Common myeloid progenitor, CD34-positive (primary cell): ENCODE measurements around the gene TIMM8B.

Source experiments
- CTCF ChIA-PET: fragments of 350-600 bp; sonication (Branson Sonifier 250); formaldehyde crosslinking; loops from one replicate; lab custom pipeline; 2021; ENCODE audit warnings: antibody characterized with exemption; lab: Charles Lee
- POLR2A ChIA-PET: fragments of 350-600 bp; sonication (Branson Sonifier 250); formaldehyde crosslinking; loops from one replicate; lab custom pipeline; 2021; ENCODE audit warnings: antibody characterized with exemption; lab: Charles Lee
- DNase-seq, 3 donors: peaks; one replicate each; pipeline versions ENCODE4 v3.0.0 to v3.0.0-alpha.2; 2013
- H3K27ac ChIP-seq, 2 experiments: 1 replicate in 1 of 2; 2 replicates in 1 of 2; pipeline ENCODE4 v1.7.0; 2013; ENCODE audit warnings: inconsistent platforms in 2 of 2, low read length in 2 of 2, mild to moderate bottlenecking in 2 of 2, low read depth in 1 of 2, moderate library complexity in 1 of 2; ENCODE audit not compliant: severe bottlenecking in 2 of 2, insufficient read depth in 1 of 2, poor library complexity in 1 of 2
- H3K27me3 ChIP-seq, 5 experiments: replicated peaks in 2 of 5; 1 replicate in 3 of 5; 2 replicates in 2 of 5; pipeline versions ENCODE4 v1.6.1 to v1.7.0; 2013; ENCODE audit warnings: low read length in 4 of 5, mild to moderate bottlenecking in 2 of 5, moderate library complexity in 2 of 5, inconsistent platforms in 1 of 5; ENCODE audit not compliant: insufficient read depth in 5 of 5, control insufficient read depth in 4 of 5
- H3K36me3 ChIP-seq, 4 experiments: 1 replicate in 2 of 4; 2 replicates in 2 of 4; pipeline versions ENCODE4 v1.6.1 to v1.7.0; 2013; ENCODE audit warnings: low read length in 3 of 4, control low read depth in 1 of 4, mild to moderate bottlenecking in 1 of 4; ENCODE audit not compliant: control insufficient read depth in 4 of 4, insufficient read depth in 4 of 4
- H3K4me1 ChIP-seq, 4 experiments: 1 replicate in 3 of 4; 2 replicates in 1 of 4; pipeline versions ENCODE4 v1.6.1 to v1.7.1; 2013; ENCODE audit warnings: low read length in 3 of 4, mild to moderate bottlenecking in 3 of 4, control low read depth in 1 of 4, inconsistent platforms in 1 of 4, moderate library complexity in 1 of 4; ENCODE audit not compliant: control insufficient read depth in 4 of 4, insufficient read depth in 4 of 4; ENCODE audit errors: control extremely low read depth in 1 of 4
- H3K4me3 ChIP-seq, 7 experiments: 1 replicate in 4 of 7; 2 replicates in 3 of 7; pipeline versions ENCODE4 v1.5.1 to v1.7.0; 2013; ENCODE audit warnings: mild to moderate bottlenecking in 7 of 7, low read length in 6 of 7, moderate library complexity in 6 of 7, inconsistent platforms in 2 of 7, low read depth in 2 of 7, control low read depth in 1 of 7; ENCODE audit not compliant: insufficient read depth in 4 of 7, control insufficient read depth in 1 of 7; ENCODE audit errors: extremely low read depth in 1 of 7
- H3K9me3 ChIP-seq, 5 experiments: 1 replicate in 4 of 5; 2 replicates in 1 of 5; pipeline versions ENCODE4 v1.6.1 to v1.7.1; 2013; ENCODE audit warnings: low read length in 4 of 5, mild to moderate bottlenecking in 2 of 5, inconsistent platforms in 1 of 5, low read depth in 1 of 5, moderate library complexity in 1 of 5; ENCODE audit not compliant: control insufficient read depth in 4 of 5, insufficient read depth in 2 of 5; ENCODE audit errors: control extremely low read depth in 1 of 5
- WGBS: methylation state at CpG from one replicate; pipeline ENCODE4 v1.1.5; 2013; ENCODE audit not compliant: insufficient coverage; 5-methylcytosine and 5-hydroxymethylcytosine counted together

Gene TIMM8B

DNA sequence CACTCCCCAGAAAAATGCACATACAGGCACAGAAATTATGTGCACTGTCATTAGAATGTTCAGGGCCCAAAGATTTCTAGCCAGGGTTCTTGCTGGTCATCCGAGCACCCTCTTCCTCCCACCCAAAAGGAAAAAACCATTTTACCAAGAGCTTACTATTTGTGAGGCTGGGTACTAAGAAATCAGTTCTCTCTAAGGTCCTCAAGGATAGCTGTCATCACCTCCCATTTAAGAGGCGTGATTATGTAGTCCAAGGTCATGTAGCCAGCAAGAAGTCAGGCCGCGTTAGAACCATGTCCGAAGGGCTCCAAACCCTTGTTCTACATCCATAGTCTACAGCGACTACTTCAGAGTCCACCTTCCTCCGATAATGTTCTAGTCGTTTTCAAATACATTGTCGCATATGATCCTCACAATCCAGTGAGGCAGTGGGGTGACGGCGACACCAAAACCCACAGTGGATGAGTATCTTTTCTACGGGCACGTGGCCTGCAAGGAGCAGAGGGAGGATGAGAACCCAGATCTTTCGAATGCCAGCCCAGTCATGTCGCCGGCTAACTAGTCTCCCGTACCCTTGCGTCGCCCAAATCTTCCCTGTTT lies 634 bp downstream of the TIMM8B start:
- H3K36me3 ChIP-seq, result peaks cover 11 to 68% (median 46%) of the 10 kb centered on the region in 4 experiments
- peak overlapping the region; percentile 17 to 88 for H3K27ac ChIP-seq
- peak overlapping the region; percentile 63 to 100 (median 98) for H3K4me3 ChIP-seq
- no peaks in the 10 kb centered on the region for H3K27me3 ChIP-seq
- POLR2A ChIA-PET, result no interaction called here
- 6% methylated on average over 17 of the region's 19 CpGs for WGBS
- DNase-seq, result peak in 2 of 3 donors; percentile 63 to 67
- no peaks in the 10 kb centered on the region for H3K9me3 ChIP-seq
- peaks cover 10 to 27% (median 19%) of the 10 kb centered on the region in 4 experiments for H3K4me1 ChIP-seq
- CTCF ChIA-PET, result interaction anchor here (1.3 to 1.8 kb wide), 3 partner anchors 12 to 194 kb away, joined by 3 to 5 read pairs (median 4); no protein-coding TSS in a partner anchor

DNA sequence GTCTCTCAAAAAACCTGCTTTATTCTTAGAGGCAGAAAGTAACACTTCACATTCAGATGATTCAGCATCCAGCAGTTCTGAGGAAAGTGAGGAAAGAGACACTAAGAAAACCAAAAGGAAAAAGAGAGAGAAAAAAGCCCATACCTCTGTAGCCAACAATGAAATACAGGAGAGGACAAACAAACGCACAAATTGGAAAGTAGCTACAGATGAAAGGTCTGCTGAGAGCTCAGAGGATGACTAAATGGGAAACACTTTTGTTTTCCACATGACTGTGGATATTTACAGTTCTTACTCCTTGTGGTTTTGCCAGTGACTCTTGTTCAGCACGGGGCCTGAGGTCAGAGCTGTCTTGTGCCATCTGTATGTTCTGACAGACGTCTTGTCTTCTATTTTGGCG lies 3.8 kb downstream of the TIMM8B start:
- POLR2A ChIA-PET, result no interaction called here
- DNase-seq, result no peak
- no peaks in the 10 kb centered on the region for H3K27me3 ChIP-seq
- H3K36me3 ChIP-seq, result peaks cover 7 to 65% (median 52%) of the 10 kb centered on the region in 4 experiments
- CTCF ChIA-PET, result no interaction called here
- H3K27ac ChIP-seq, result peak overlapping the region in 1 of 2 experiments; percentile 49
- WGBS, result 100% methylated on average over 3 of the region's 4 CpGs
- no peak overlapping the region for H3K4me3 ChIP-seq
- H3K9me3 ChIP-seq, result no peaks in the 10 kb centered on the region
- peaks cover 10 to 20% (median 15%) of the 10 kb centered on the region in 4 experiments for H3K4me1 ChIP-seq

DNA sequence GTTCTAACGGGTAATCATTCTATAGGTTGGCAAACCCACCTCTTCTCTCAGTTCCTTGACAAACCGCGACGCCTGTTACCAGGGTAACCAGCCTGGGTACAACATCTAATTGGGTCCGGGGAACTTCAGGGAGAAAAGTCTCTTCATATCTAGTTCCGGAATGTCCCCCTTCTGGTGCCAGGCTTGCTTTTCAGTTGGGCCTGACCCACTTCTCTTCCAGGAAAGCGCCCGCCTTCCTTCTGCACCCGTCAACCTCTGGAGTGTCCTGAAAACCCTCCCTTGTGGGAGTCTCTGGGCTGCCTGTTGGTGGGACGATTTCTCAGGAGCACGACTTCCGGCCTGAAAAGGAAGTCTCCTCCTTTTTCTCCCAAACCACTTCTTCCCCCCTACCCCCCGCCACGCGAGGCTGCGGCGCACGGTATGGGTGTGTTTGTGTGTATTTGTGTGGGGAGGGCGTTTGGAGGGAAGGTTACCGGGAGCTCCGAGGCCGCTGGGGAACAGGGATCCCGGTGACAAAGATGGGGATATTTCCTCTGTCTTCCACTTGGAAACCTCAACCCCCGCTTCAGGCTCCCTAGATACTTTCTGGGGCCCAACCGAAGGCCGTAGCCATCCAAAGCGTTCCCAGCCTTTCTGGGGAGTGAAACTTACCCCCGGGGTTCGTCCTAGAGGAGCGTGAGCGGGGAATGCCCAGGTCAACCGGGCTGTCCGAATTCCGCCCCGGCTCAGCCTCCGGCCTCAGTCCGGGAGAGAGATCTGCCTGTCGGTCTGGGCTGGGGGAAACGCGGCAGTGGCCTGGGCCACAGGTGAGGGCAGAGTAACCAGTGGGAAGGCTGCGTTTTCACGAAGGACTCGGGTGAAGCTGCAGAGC lies 12.4 kb downstream of the TIMM8B start, which contains the start of the genes NKAPD1 and PIH1D2:
NKAPD1 (plus strand) TSS at position 359 of the 871 bp plus-strand sequence. CDS start 1,276 bp downstream, outside the sequence.
PIH1D2 (minus strand) TSS at position 77 of the 871 bp plus-strand sequence. CDS start 843 bp downstream, outside the sequence.
- CTCF ChIA-PET, result interaction anchor here (1.1 to 1.6 kb wide), 4 partner anchors 11 to 30 kb away, joined by 3 to 6 read pairs (median 3); partner anchors contain the start of genes SDHD and TIMM8B
- peaks cover 7 to 25% (median 18%) of the 10 kb centered on the region in 4 experiments for H3K36me3 ChIP-seq
- peak; percentile 92 to 96 (median 96) for DNase-seq
- peak within 1 kb of the TSS; percentile 96 to 98 for H3K27ac ChIP-seq
- no peaks in the 10 kb centered on the region for H3K27me3 ChIP-seq
- POLR2A ChIA-PET, result no interaction called here
- no peaks in the 10 kb centered on the region for H3K9me3 ChIP-seq
- WGBS, result under 1% methylated on average over 31 of the region's 43 CpGs
- peaks cover 7 to 17% (median 12%) of the 10 kb centered on the region in 4 experiments for H3K4me1 ChIP-seq
- peak within 1 kb of the TSS; percentile 70 to 99 (median 94) for H3K4me3 ChIP-seq

DNA sequence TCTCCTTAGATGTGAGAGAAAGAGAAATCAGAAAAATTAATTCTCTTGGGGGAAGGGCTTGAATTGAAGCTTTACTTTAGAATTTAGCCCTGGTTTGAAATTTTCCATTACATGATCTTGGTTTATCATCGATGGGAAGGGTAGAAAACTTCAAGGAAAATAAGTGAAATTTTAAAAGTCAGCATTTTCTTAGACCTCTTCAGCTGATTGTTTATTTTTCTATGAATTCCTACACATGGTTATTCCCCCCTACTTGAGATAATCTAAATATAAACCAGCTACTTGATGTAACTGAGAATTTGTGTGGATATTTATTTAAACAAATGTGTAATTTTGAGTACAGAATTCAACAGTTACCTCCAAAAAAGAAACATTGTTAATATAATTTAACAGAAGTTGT lies 23.6 kb downstream of the TIMM8B start:
- DNase-seq, result no peak
- Histone ChIP-seq H3K27ac (no peak overlapping the region), H3K27me3 (no peaks in the 10 kb centered on the region), H3K4me1 (no peaks in the 10 kb centered on the region), H3K36me3 (peaks cover 0 to 38% (median 17%) of the 10 kb centered on the region in 4 experiments), H3K4me3 (no peak overlapping the region), H3K9me3 (no peaks in the 10 kb centered on the region)
- no CpG with 5 or more reads among the region's 1 CpG for WGBS
- CTCF ChIA-PET, result interaction anchor here (0.8 kb wide), 1 partner anchor 11 kb away, joined by 3 read pairs; the partner anchor contains the start of genes NKAPD1 and PIH1D2
- POLR2A ChIA-PET, result no interaction called here

DNA sequence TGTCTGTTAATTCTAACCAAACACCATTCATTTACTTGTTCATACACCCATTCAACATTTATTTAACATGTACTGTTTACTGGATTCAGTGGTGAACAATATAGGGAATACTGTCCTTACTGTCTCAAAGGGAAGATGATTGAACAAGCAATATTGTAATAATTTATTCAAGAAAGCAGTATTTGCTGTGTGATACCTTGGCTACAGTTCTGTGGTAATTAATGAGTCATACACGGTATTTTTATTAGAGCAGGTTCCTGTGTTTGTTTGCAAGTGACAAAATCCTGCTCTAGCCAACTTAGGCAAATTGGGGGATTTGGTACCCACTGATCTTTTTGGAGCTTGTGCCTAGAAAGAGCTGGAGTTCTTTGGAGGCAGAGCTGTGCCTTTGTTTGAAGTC lies 28.5 kb downstream of the TIMM8B start:
- no peaks in the 10 kb centered on the region for H3K9me3 ChIP-seq
- no peak overlapping the region for H3K4me3 ChIP-seq
- H3K27me3 ChIP-seq, result no peaks in the 10 kb centered on the region
- WGBS, result 100% methylated on average over 1 of the region's 1 CpG
- peaks cover 2 to 71% (median 36%) of the 10 kb centered on the region in 4 experiments for H3K36me3 ChIP-seq
- CTCF ChIA-PET, result interaction anchor here (1.4 kb wide), 1 partner anchor 15 kb away, joined by 3 read pairs; the partner anchor contains the start of gene PIH1D2
- no peaks in the 10 kb centered on the region for H3K4me1 ChIP-seq
- POLR2A ChIA-PET, result interaction anchor here (0.6 kb wide), 1 partner anchor 10 kb away, joined by 3 read pairs; no protein-coding TSS in a partner anchor
- H3K27ac ChIP-seq, result no peak overlapping the region
- DNase-seq, result no peak

DNA sequence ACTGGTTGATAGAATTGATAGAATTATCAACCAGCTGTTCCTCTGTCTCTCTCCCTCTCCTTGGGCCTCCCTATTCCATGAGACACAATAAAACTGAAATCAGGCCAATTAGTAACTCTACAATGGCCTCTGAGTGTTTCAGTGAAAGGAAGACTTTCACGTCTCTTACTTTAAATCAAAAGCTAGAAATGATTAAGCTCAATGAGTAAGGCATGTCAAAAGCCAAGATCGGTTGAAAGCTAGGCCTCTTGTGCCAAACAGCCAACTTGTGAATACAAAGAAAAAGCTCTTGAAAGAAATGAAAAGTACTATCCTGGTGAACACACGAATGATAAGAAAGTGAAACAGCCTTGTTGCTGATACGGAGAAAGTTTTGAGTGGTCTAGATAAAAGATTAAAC lies 29.4 kb downstream of the TIMM8B start:
- DNase-seq, result no peak
- CTCF ChIA-PET, result interaction anchor here (1.4 kb wide), 1 partner anchor 16 kb away, joined by 3 read pairs; the partner anchor contains the start of gene PIH1D2

More for the DNA sequence above, 29.4 kb downstream of the TIMM8B start:
- no peaks in the 10 kb centered on the region for H3K4me1 ChIP-seq
- 100% methylated on average over 3 of the region's 4 CpGs for WGBS
- POLR2A ChIA-PET, result no interaction called here
- H3K9me3 ChIP-seq, result no peaks in the 10 kb centered on the region
- no peak overlapping the region for H3K4me3 ChIP-seq
- peaks cover 9 to 73% (median 36%) of the 10 kb centered on the region in 4 experiments for H3K36me3 ChIP-seq
- no peaks in the 10 kb centered on the region for H3K27me3 ChIP-seq
- H3K27ac ChIP-seq, result no peak overlapping the region
